GM19438 (cell line): ENCODE results near the gene CCSAP.
"Not testable (repeated sequence)": the region's sequence is repeated elsewhere in the genome, so short reads cannot be mapped to it uniquely, and the experiment has no call there.

ENCODE experiments used
- ATAC-seq: cut with Tn5 transposase; IDR thresholded peaks from one replicate; pipeline ENCODE4 v1.9.1; 2021; ENCODE audit warnings: low read depth; ENCODE audit not compliant: unreplicated experiment

CCSAP gene

GRCh38 chr1:229327765-229328164 is 15.1 kb downstream of the CCSAP start:
- ATAC-seq = not testable (repeated sequence)

- ATAC-seq = no peak
Measured at GRCh38 chr1:229326601-229327000, 16.2 kb downstream of the CCSAP start.

GRCh38 chr1:229325853-229326487 is 16.9 kb downstream of the CCSAP start:
- no peak for ATAC-seq

- no peak for ATAC-seq
Measured at GRCh38 chr1:229325401-229325800, 17.4 kb downstream of the CCSAP start.

- ATAC-seq = no peak
Measured at GRCh38 chr1:229323885-229324553, 18.8 kb downstream of the CCSAP start.

- no peak for ATAC-seq
Measured at GRCh38 chr1:229323201-229323600, 19.6 kb downstream of the CCSAP start.

- ATAC-seq = no peak
Measured at GRCh38 chr1:229319487-229319886, 23.4 kb downstream of the CCSAP start.

- ATAC-seq = no peak
Measured at GRCh38 chr1:229318056-229318455, 24.8 kb downstream of the CCSAP start.

GRCh38 chr1:229316166-229316565 is 26.7 kb downstream of the CCSAP start:
- ATAC-seq = no peak

- no peak for ATAC-seq
Measured at GRCh38 chr1:229310833-229311232, 32.0 kb downstream of the CCSAP start.

- ATAC-seq = no peak
Measured at GRCh38 chr1:229309684-229310083, 33.2 kb downstream of the CCSAP start.

- no peak for ATAC-seq
Measured at GRCh38 chr1:229309074-229309473, 33.8 kb downstream of the CCSAP start.

- no peak for ATAC-seq
Measured at GRCh38 chr1:229305392-229305791, 37.5 kb downstream of the CCSAP start.

GRCh38 chr1:229303855-229304254 is 39.0 kb downstream of the CCSAP start:
- no peak for ATAC-seq

GRCh38 chr1:229302740-229303139 is 40.1 kb downstream of the CCSAP start:
- no peak for ATAC-seq

- ATAC-seq = no peak
Measured at GRCh38 chr1:229300099-229300757, 42.6 kb downstream of the CCSAP start.

- ATAC-seq = no peak
Measured at GRCh38 chr1:229298887-229299503, 43.9 kb downstream of the CCSAP start.

- no peak for ATAC-seq
Measured at GRCh38 chr1:229298420-229298819, 44.4 kb downstream of the CCSAP start.

GRCh38 chr1:229297746-229298145 is 45.1 kb downstream of the CCSAP start:
- ATAC-seq = no peak

GRCh38 chr1:229296541-229296941 is 46.3 kb downstream of the CCSAP start:
- ATAC-seq = no peak

GRCh38 chr1:229295745-229296144 is 47.1 kb downstream of the CCSAP start:
- ATAC-seq = no peak
